ENCODE results near the gene SALL1. TPM values are rescaled to one million over a fixed set of nuclear protein-coding genes. Genes with fewer than 3 reads are reported as not detected.

Gene SALL1
- total and polyA plus RNA-seq, 12 donors: under 0.01 to 0.67 (median 0.10) TPM; not detected in 4

- DNase-seq: no peak
- Histone ChIP-seq H3K27me3 (no peaks in the 10 kb centered on the region), H3K4me3 (no peak overlapping the region), H3K36me3 (replicated peaks in 1 of 2) (no peaks in the 10 kb centered on the region), H3K27ac (no peak overlapping the region), H3K9me3 (replicated peaks in 1 of 3) (no peaks in the 10 kb centered on the region), H3K4me1 (replicated peaks in 1 of 2) (no peaks in the 10 kb centered on the region)
- WGBS, 4 donors: 72 to 86% (median 82%) methylated on average over 5 of the region's 5 CpGs
- intact Hi-C loops (cut with DNase I): no loop called here
- no peak for TF ChIP-seq POLR2A (IDR thresholded peaks at IDR 0.05)
Observed at GRCh38 chr16:51172368-51172767, 21.3 kb upstream of the SALL1 start.

- no peak for DNase-seq
- no peaks in the 10 kb centered on the region for H3K4me1 ChIP-seq (replicated peaks in 1 of 2)
- no peaks in the 10 kb centered on the region for H3K27me3 ChIP-seq
- TF ChIP-seq CTCF (IDR thresholded peaks at IDR 0.05) (no peak), POLR2A (IDR thresholded peaks at IDR 0.05) (no peak)
- no peaks in the 10 kb centered on the region for H3K9me3 ChIP-seq (replicated peaks in 1 of 3)
- intact Hi-C loops (cut with DNase I): no loop called here
- no peaks in the 10 kb centered on the region for H3K36me3 ChIP-seq (replicated peaks in 1 of 2)
- 45 to 57% (median 56%) methylated on average over 2 of the region's 2 CpGs for WGBS, 4 donors
- no peak overlapping the region for H3K27ac ChIP-seq
- H3K4me3 ChIP-seq: no peak overlapping the region
Observed at GRCh38 chr16:51168755-51169154, 17.7 kb upstream of the SALL1 start.

- Histone ChIP-seq H3K27ac (no peak overlapping the region), H3K4me3 (no peak overlapping the region), H3K27me3 (peaks cover 4% of the 10 kb centered on the region), H3K36me3 (replicated peaks in 1 of 2) (no peaks in the 10 kb centered on the region), H3K4me1 (replicated peaks in 1 of 2) (no peaks in the 10 kb centered on the region), H3K9me3 (replicated peaks in 1 of 3) (no peaks in the 10 kb centered on the region)
- intact Hi-C loops (cut with DNase I): no loop called here
- no peak for DNase-seq
- TF ChIP-seq CTCF (IDR thresholded peaks at IDR 0.05) (no peak), POLR2A (IDR thresholded peaks at IDR 0.05) (no peak)
- 56 to 72% (median 62%) methylated on average over 9 of the region's 9 CpGs for WGBS, 4 donors
Observed at GRCh38 chr16:51167170-51167895, 16.3 kb upstream of the SALL1 start.

GRCh38 chr16:51166541-51166940 is 15.5 kb upstream of the SALL1 start:
- 55 to 62% (median 57%) methylated on average over 3 of the region's 3 CpGs for WGBS, 4 donors
- Histone ChIP-seq H3K4me1 (replicated peaks in 1 of 2) (no peaks in the 10 kb centered on the region), H3K36me3 (replicated peaks in 1 of 2) (no peaks in the 10 kb centered on the region), H3K9me3 (replicated peaks in 1 of 3) (no peaks in the 10 kb centered on the region), H3K27ac (no peak overlapping the region), H3K27me3 (peaks cover 4% of the 10 kb centered on the region), H3K4me3 (no peak overlapping the region)
- DNase-seq: no peak
- TF ChIP-seq CTCF (IDR thresholded peaks at IDR 0.05): no peak
- TF ChIP-seq POLR2A (IDR thresholded peaks at IDR 0.05): no peak
- intact Hi-C loops (cut with DNase I): no loop called here

- intact Hi-C loops (cut with DNase I): no loop called here
- Histone ChIP-seq H3K4me3 (no peak overlapping the region), H3K27me3 (peaks cover 4% of the 10 kb centered on the region), H3K27ac (no peak overlapping the region), H3K36me3 (replicated peaks in 1 of 2) (no peaks in the 10 kb centered on the region), H3K9me3 (replicated peaks in 1 of 3) (no peaks in the 10 kb centered on the region), H3K4me1 (replicated peaks in 1 of 2) (no peaks in the 10 kb centered on the region)
- no peak for TF ChIP-seq CTCF (IDR thresholded peaks at IDR 0.05)
- no peak for TF ChIP-seq POLR2A (IDR thresholded peaks at IDR 0.05)
- no peak for DNase-seq
- 27 to 37% (median 37%) methylated on average over 2 to 3 of the region's 3 CpGs for WGBS, 4 donors
Observed at GRCh38 chr16:51166091-51166490, 15.0 kb upstream of the SALL1 start.

Measured in adrenal gland (tissue), 12 donors.